ENCODE measurements around the gene LYPD3.
"Not testable (repeated sequence)": the region's sequence is repeated elsewhere in the genome, so short reads cannot be mapped to it uniquely, and the experiment has no call there.

The LYPD3 gene

DNA sequence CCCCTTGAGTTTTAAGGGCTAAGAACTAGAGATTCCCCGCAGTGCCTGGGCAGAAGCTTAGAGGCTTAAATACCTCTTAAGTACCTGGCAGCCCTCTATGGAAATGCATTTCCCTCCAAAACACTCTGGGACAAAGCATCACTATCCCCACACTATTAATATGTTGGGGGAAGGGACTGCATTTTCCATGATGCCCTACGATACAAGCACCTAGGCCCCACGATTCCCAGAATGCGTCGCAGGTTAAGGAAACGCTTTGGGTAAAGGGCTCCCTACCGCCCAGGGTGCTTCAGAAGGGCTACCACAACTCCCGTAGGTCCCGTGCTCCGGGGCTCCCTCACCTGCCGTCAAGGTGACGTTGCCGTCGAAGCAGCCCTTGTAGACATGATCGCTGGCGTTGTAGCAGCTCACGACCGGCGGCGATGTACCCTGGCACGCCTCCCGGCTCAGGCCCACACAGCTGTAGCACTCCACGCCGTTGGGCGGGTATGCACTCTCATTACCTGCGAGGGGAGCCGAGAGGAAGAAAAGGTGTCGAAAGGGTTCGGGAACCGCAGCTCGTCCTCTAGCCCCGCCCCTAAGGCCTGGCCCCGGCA is 2.5 kb downstream of the LYPD3 start:
- DNase-seq, result peak in 1 of 58 donors; percentile 31

DNA sequence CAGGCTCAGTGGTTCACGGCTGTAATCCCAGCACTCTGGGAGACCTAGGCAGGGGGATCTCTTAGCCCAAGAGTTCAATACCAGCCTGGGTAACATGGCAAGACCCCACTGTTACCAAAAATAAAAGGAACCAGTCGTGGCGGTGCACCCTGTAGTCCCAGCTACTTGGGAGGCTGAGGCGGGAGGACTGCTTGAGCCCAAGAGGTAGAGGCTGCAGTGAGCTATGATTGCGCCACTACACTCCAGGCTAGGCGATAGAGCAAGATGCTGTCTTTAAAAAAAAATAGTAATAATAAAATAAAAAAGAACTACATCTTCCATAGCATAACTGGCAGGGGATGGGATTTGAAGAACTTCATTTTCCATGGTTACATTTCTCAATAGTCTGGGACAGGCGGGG is 3.0 kb downstream of the LYPD3 start:
- DNase-seq, result no peak

DNA sequence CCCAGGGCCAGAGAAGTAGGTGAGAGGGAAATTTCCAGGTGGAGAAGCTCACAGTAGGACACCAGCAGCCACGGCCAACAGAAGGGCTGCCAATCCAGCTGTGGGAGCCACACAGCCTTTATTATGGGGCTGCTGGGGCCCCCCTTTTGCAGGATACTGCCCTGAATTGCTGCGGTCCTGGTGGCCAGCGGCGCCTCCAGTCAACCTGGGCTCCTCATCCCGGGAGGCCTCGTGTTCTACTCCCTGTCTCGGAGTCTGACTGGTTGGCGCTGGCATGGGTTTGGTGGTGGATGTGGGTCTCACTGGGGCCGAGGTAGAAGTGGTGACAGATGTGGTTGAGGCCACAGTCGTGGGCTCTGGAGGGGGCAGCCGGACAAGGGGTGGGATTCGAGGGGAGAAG is 4.1 kb downstream of the LYPD3 start:
- DNase-seq, result no peak

DNA sequence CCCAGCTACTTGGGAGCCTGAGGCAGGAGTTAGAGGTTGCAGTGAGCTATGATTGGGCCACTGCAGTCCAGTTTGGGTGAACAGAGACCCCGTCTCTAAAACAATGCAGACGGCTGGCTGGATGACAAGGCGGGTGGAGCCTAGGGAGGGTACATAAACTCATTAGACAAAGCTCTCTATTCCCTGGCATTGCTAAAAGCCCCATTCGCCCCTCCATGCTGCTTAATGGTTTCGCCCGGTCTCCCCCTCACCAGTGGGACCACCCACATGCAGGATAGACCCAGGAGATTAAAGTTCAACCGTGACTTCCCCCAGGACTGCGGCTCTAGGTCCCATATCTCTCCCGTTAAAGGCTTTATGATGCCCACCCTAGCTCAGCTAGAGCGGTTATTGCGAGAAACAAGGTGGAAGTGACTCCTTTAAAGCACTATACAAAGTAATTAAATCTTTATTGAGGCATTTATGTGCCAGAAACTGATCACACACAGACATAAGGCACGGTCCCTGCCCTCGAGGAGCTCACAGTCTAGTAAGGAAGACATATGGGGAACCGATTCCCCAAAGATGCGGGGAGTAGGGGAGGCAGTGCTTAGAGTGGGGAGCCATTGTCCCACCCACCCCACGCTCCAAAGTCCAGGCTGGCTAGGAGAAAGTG is 4.9 kb downstream of the LYPD3 start:
- DNase-seq, result no peak

DNA sequence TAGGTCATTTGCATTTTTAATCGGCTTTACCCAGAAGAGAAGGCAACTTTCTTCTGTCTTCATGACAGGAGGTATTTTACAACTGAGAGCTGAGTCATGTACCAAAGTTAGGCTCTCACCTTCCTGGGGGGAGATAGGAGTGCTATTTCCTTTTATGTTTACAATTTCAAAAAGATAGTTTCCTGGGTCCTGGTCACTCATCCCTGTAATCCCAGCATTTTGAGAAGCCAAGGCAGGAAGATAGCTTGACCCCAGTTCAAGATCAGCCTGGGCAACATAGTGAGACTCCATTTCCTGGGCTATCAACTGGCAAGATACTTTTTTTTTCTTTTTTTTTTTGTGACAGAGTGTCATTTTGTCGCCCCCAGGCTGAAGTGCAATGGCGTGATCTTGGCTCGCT is 7.6 kb downstream of the LYPD3 start:
- no peak for DNase-seq

DNA sequence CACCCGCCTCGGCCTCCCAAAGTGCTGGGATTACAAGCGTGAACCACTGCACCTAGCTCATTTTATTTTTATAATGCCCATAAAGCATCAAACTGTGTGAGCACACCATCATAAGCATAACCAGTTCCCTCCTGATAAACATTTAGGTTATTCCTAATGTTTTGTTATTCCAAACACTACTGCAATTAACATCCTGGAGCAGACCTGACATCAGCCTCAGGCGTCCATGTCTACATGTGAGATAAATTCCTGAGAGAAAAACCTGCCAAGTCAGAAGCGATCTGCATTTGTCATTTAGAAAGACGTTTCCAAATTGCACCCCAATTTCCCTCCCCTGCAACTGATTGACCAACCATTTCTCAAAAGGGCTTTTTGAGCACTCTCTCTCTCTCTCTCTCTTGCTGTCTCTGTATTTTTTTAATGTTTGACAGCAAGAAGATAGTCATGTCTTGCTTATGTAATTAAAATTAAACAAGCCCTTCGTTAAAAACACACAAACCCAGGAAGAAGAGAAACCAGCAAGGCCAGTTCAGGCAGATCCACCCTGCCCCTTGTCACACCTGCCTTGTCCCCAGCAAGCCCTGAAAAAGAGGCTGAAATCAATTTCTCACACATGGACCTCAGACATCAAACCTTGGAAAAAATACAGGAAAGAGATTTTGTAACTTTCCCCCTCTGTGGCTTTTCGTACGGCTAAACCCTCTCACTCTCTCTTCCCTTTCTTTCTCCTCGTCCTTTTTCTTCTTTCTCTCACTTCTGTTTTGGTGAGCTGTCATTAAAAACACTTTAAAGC is 9.9 kb downstream of the LYPD3 start:
- DNase-seq, result no peak

DNA sequence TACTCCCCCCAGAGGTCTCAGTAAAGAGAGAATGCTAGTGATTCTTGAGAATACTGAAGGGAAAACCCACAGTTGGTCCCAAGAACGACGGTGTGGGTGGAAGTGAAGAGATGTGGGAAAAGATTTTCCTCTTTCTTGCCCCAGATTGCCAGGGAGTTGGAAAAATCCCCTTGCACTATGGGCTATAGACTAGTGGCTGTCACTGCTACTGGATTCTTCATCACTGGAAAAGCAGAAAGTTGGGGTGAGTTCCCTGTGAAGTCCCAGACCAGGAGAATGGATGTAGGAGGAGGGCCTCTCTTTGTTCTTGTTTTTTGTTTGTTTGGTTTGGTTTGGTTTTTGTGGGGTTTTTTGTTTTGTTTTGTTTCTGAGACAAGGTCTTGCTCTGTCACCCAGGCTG is 11.4 kb downstream of the LYPD3 start:
- no peak for DNase-seq

DNA sequence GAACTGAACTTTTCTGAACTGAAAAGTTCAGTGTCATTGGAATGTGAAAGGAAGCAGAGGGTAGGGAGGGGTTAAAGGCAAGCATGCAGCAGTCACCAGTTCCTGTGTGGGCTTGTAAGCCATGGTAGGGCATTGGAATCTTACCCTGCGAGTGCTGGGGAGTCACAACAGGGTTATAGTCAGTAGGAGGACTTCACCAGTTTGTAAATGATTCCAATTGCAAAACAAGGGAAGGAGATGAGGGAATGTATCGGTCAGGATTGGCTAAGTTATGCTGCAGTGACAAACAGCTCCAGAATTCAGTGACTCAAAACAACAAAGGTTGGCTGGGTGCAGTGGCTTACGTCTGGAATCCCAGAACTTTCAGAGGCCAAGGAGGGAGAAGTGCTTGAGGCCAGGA is 12.8 kb downstream of the LYPD3 start:
- no peak for DNase-seq

DNA sequence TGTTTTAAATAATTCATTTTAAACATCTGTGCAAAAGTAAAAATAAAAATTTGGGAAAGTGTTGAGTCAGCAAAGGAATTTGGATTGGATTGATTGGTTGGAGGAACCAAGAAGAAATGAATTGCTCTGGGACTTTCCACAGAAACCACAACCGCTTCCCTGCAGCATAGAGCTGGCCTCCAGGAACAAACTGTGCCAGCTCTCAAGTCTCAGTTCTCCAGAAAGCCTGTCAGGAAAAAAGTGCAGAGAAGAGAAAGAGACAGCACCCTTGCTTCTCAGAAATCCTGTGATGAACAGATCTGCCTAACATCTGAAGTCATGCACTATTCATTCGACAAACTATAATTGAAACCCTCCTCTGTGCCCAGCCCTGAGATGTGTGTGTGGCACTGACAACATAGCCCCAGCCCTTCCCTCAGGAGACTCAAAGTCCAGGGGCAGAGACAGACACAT is 14.8 kb downstream of the LYPD3 start:
- DNase-seq, result no peak

DNA sequence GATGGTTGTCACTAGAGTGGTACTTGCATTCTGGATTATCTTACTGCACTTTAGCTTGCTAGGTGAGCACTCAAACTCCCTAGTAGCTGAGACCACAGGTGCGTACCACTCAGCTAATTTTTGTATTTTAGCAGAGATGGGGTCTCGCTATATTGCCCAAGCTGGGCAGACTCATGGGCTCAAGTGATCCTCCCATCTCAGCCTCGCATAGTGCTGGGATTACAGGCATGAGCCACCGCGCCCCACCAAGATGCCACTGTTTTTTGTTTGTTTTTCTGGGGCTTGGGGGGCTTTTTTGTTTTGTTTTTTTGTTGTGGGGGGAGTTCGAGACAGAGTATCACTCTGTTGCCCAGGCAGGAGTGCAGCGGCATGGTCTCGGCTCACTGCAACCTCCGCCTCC is 17.8 kb downstream of the LYPD3 start:
- no peak for DNase-seq

DNA sequence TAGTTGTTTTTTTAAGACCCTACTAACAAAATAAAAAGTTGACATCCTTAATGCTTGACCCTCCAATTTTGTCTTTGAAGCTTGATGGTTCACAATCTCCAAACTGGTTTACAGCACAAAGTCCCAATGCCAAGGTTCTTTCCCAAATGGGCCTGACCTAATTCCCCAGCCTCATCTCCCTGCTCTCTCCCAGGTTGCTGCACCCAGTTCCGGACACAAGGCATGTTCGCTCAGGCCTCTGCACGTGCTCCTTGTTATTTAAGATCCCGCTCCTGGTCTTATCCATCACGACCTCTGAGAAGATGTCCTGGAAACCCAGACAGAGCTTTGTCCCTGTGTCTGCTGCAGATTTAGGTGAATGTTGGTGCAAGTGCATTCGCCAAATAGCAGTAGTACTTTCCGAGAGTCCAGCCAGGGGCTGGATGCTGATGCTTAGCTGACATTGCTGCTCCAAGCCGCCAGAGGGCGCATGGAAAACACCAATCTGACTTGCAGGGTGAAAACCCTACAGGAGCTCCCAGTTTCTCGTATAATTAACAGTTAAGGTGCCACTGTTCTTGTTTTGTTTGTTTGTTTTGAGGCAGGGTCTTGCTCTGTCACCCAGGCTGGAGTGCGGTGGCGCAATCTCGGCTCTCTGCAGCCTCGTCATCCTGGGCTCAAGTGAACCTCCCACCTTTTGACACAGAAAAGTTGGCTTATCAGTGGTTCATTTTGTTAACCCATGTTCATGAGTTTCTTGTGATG is 18.5 kb downstream of the LYPD3 start:
- DNase-seq, result peak in 55 of 58 donors; percentile 4 to 84 (median 54)

DNA sequence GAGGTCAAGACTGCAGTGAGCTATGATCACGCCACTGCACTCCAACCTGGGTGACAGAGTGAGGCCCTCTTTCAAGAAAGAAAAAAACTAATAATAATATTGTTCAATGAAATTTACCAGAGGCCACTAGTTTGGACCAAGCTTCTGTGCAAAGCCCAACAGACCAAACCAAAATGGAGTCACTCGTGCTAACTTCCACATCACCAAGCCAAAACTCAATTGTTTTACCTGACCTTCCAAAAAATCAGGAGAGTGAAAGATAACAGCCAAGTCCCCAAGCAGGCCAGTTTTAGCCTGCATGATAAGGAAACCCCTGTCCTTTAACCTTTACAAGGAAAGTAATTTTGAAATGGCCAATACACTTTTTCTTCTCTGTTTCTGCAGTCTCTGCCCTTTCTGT is 20.0 kb downstream of the LYPD3 start:
- DNase-seq, result no peak

DNA sequence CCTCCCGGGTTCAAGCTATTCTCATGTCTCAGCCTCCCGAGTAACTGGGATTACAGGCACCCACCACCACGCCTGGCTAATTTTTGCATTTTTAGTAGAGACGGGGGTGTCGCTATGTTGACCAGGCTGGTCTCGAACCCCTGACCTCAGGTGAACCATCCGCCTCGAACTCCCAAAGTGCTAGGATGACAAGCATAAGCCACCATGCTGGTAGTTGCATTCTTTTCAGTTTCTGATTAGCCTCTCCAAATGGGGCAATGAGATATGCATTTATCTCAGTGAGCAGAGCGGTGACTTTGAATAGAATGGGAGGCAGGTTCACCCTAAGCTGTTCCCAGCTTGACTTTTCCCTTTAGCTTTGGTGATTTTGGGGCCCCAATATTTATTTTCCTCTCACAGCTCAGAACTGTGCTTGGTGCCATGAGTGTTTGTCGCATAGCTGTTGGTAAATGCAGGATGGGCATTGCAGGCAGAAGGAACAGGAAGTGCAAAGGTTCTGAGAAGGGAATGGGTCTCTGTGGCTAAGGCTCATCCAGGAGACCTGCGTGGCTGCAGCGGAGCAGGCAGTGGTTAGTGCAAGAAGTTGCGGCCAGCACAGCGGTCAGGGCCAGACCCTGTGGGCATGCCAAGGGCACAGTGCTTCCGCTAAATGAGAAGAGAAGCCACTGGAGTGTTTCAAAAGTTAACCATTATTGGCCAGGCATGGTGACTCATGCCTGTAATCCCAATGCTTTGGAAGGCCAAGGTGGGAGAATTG is 20.7 kb downstream of the LYPD3 start:
- DNase-seq, result no peak

DNA sequence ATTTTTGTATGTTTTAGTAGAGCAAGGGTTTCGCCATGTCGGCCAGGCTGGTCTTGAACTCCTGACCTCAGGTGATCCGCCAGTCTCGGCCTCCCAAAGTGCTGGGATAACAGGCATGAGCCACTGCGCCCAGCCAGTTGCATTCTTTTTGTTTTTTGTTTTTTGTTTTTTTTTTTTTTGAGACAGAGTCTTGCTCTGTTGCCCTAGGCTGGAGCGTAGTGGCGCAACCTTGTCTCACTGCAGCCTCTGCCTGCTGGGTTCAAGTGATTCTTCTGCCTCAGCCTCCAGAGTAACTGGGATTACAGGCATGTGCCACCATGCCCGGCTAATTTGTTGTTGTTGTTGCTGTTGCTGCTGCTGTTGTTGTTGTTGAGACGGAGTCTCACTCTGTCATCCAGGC is 21.3 kb downstream of the LYPD3 start:
- DNase-seq, result not testable (repeated sequence)

DNA sequence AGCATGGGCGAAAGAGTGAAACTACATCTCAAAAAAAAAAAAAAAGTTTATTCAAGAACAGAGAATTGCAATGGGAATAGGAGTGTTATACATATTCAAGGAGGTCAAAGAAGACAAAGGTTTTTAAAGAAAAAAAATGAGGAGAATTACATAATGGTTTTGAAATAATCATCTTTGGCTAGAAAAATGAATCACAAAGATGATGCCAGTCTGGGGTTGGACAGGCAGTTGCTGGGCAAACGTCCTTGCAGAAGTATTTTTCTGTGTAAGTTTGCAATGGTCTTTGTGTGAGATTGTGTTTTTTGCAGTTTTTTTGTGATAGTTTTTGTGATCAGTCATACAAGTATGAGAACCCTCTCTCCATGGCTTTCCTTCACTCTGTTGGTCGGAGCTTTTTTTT is 23.7 kb downstream of the LYPD3 start:
- no peak for DNase-seq

DNA sequence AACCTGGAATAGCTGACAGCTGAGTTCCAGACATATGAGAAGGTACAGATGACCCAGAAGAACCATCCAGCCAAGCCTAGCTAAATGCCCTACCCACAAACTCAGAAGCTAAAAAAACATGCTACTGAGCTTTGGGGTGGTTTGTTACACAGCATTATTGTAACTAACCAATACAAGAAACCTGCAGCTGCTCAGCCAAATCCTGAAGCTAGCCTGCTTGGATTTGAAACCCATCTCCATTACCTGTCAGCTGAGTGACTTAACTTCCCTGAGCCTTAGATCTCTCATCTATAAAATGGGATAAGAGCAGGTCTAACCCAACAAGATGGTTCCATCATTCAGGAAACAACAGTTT is 25.7 kb downstream of the LYPD3 start:
- no peak for DNase-seq

DNA sequence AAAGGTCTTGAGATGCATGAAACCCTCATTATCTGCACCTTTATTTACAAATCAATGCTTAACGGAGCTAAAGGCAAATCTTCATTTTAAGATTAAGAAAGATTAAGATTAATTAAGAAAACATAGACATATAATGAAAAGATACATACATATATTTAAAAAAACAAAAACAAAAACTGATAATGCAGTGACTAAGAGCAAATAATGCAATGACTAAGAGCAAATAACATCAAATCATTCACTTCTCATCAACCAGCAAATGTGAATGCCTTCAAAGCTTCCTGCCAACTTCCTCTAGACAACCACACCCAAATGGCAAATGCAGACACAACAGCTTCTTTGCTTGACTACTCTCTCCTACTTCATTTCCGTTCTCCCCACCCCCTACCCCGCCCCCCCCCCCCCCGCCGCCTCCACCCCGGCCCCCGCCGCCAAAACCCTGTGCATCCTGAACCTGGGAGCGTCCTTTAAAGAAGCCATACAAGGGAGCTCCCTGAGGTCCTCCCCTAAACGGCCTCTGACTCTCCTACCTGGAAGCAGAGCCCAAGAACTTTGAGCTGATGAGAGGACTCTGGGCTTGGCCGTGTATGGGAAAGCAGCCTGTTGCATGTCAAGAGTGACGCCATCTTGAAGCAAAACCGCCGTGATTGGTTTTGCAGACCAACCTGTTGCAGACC is 26.2 kb downstream of the LYPD3 start:
- no peak for DNase-seq

DNA sequence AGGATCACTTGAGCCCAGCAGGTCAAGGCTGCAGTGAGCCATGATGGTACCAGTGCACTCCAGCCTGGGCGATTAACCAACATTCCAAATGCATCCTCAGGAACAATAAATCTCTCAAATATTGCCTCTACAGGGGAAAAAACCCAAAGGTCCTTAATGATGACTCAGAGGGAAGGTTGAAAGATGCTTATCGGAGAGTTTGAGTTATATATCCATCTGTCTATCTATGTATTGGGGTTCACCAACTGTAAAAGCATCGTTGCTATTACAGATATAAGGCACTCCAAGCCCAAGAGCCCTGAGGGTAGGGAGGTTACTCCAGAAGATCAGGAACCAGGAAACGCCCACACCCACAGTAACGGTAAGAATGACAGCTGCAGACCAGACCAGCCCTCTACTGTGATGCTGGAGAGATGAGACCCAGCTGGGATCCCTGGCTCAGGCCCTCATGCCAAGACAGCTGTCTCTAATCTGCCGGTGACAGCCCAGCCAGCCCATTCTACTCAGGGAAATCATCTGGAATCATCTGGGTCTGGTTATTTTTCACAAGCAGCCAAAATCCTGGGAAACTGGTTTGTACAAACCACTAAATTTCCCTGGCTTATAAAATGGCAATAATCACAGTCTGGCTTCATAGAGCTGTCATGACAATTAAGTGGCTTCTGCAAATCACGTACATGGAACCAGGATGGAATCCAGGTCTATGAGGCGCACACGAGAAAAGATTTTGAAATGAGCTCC is 26.9 kb downstream of the LYPD3 start:
- DNase-seq, result peak in 1 of 58 donors; percentile 2

DNA sequence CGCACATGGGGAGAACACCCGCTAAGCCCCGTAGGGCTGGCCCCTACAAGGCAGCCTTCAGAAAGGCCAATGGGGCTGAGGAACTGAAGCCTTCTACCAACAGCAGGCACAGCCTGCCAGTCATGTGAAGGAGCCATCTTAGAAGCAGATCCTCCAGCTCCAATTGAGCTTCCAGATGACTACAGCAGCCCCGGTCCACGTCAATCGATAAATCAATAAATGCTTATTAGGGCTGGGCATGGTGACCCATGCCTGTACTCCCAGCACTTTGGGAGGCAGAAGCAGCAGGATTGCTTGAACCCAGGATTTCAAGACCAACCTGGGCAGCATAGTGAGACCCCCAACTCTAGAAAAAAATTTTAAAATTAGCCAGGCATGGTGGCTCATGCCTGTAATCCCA is 27.7 kb downstream of the LYPD3 start:
- DNase-seq, result no peak

DNA sequence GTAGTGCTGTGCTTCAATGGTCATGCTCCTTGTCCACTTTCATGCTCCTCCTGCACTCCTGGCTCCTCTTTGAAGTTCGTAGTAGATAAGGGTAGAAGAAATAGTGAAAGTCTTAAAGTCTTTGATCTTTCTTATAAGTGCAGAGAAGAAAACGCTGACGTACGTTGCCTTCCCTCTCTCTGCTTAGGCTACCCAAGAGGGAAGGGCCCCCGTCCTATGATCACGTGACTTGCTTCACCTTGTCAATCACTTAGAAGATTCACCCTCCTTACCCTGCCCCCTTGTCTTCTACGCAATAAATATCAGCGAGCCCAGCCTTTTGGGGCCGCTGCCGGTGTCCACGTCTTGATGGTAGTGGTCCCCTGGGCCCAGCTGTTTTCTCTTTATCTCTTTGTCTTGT is 28.1 kb downstream of the LYPD3 start:
- DNase-seq, result not testable (repeated sequence)
